Urothelium cell line (cell line): ENCODE results near the gene TAF15.
A peak's percentile ranks its signal among the peaks of the same experiment; 100 is the strongest.

Experiments
- DNase-seq: peaks from one replicate; pipeline ENCODE4 v3.0.0; 2011; ENCODE audit warnings: low spot score, mixed read lengths
- FAIRE-seq: peaks from 2 replicates; lab custom pipeline; 2011; peaks lifted over from hg19 to GRCh38; lab: Jason Lieb, UNC

Gene TAF15

DNA sequence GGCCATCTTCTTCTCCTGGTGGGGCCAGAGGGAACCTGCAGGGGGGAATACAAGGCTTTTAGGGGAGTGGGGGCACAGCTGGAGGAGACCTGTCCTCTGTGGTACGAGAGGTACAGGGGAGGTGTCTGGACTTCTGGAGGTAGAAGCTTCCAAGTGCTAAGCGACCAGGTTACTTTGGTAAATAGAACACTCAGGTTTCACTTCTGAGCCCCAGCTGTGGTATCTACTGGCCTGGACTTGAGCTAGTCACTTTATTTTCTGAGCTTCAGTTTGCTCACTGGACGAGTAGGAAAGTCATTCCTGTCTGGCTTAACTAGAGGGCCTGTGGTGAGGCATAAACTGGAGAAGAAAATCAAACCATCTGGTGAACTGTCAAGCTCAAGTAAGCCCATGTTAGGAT lies 59.5 kb downstream of the TAF15 start, which contains the start of gene HEATR9:
Gene HEATR9 (minus strand): TSS at position 155 of the 400 bp plus-strand sequence. CDS start 149 bp downstream, at position 6.
- FAIRE-seq (no peak), DNase-seq (no peak)

DNA sequence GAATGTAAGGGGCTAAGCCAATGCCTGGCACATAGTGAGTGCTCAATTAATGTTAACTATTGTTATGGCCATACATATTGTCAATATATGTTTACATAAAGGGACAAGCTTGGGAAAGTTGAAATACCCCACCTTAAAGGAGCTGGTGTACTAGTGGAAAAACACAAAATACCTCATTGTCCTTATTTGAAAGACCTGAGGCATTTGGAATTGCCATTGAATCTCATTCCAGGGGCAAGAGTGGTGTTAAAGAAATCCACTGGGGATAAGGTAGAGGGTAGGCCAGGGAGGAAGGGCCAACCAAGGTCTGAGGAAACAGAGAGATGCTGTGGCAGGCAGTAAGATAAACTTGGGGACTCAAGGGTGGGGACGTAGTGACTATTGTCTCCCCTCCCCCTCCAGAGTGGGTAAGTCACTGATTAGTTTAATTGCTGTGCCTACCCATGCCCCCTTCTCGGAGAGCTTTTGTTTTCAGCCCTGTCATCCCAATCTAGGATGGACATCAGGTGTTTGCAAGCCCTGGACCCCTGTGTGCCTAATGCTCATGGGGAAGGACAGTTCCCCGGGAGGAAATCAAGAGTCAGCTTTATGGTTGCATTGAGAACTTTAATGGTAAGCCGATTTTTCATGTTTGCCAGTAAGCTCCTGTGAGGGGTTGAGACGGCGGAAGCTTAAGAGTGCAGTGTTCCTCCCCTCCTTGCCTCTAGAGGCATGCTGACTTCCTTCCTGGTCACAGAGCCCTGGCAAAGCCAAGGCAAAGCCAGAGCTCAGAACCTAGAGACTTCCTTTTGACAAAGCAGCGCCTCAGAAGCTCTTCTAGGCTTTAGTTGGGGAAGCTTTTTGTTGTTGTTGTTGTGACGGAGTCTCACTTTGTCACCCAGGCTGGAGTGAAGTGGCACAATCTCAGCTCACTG lies 61.9 kb downstream of the TAF15 start:
- DNase-seq = no peak

DNA sequence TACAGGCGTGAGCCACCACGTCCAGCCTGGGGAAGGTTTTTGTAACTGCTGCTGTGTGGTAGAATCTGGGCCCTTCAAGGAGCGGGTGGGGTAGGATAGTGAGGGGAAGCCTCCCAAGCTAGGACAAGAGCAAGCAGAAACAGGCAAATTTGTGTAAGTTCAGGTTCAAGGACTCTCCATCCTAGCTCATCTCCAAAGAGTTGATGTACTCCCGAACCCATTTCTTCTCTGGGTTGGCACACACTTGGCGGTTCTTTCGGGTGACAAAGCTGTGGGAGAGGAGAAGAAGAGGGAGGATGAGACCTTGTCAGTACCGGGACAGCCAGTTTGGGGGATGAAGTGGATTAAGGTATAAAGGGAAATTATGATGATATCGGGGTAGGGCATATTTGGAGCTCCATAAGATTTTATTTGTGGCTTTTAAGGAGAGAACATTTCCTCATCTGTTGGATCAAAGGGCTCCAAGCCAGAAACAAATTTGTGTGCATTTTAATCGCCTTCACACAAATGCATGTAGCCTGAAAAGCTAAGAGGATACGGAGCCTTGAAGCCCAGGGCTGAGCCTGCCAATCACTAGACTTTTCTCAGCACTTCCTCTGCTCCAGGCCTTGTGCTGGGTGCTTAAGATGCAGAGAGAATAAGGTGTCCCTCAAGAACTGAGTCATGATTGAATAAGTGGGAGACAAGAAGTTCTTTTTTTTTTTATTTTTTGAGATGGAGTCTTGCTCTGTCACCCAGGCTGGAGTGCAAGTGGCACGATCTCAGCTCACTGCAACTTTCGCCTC lies 63.1 kb downstream of the TAF15 start:
- FAIRE-seq = no peak

More for the DNA sequence above, 61.9 kb downstream of the TAF15 start:
- FAIRE-seq = no peak

DNA sequence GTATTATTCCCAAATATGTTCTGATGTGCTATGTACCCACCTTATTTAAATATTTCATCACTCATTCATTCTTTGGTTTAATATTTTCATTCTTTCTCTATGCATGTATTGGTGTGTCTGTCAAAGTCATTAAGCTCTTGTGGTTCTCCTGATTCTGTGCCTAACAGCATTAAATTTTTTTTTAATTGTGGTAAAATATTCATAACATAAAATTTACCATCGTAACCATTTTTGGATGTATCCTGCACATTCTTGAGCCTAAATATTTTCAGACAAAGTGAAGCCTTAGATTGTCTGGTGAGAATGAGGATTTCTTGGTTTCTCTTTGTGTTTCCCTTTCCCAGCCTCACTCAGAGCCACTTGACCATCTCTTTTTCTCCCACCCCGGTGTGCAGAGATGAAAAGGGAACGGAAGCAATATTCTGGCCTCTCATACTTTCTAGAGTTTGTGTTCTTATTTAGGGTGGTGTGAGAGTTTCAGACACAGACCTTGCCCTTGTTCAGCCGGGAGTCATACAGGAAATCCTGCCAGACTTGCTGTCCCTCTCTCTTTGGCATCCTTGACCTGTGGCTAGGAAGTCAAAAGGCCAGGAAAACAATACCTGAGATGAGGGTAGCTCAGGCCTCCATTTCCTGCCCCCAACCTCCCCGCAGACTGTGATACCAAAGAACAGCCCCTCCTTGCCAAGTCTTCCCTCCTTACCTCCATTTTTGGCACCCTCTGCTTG lies 66.0 kb downstream of the TAF15 start:
- FAIRE-seq (no peak), DNase-seq (no peak)

More for the DNA sequence above, 63.1 kb downstream of the TAF15 start:
- DNase-seq = no peak

DNA sequence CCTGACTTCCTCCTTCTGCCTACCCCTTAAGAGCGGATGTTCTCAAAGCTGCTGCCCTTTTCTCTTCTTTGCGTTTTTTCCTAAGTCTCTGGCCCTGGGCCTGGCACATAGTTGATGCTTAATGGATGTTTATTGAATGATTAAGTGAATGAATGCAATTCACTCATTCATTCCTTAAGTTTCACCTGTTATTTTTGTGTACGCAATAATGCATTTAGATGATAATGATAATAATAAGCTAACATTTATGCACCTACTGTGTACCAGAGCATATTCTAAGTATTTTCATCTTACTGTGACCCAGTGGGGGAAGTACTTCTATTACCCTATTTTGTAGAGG lies 66.5 kb downstream of the TAF15 start:
- DNase-seq (no peak), FAIRE-seq (no peak)

DNA sequence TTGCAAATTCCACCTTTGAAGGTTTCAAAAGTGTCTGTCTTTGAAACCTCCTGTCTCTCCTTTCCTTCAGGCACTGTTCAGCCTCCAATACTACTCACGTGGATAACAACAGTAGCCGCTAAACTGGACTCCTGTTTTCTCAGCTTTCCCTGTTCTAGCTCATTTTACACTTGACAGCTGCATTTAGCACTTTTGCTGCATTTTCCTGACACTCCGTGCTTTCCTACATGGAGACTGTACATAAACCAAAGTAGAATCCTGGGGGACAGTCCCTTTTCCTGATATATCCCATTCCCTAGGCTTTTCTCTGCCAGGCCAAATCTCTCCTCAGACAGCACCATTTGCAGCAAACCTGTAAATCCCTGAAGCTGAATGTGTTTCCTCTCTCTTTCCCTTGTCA lies 67.2 kb downstream of the TAF15 start:
- no peak for FAIRE-seq
- DNase-seq = no peak

DNA sequence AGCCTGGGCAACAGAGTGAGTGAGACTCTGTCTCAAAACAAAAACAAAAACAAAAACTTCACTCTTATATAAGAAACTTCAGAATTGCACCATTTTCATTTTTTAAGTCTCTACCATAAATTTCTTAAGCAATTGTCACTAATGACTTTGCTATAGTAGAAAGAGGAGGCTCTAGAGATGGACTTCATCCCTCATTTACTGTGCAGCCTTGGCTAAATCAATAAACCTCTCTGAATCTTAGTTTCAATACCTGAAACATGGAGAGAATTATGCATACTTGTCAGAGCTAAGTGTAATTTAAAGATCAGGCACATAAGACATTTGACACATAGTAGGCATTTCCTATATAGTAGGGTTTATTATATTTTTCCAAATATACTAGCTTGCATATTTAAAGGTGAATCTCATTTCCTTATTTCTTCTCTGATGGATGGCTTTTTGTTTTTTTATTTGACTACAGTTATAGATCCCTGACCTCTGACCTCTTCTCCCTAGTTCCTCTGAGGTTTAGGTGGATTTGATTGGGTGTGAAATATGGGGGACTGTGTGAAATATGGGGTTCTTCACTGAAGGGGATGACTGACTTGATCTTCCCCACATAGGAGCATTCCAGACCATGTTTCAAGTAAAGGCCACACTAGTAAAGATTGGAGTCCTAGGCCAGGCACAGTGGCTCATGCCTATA lies 68.2 kb downstream of the TAF15 start:
- DNase-seq = no peak
- no peak for FAIRE-seq

DNA sequence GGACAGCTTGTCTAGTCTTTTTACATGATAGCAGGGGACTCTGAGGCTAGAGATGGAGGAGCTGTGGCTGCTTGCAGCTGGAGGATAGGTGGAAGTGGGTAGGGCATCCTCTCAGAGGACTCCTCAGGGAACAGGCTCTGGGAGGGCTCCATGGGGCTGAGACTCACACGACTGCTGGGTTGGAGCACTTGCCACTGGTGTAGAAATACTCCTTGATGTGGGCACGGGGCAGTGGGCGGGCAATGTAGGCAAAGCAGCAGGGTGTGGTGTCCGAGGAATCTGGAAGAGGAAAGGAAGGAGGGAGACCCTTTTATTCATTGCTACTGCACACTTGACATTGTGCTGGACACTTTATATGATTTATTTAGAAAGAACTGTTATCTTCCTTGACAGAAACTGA lies 69.1 kb downstream of the TAF15 start:
- no peak for FAIRE-seq
- DNase-seq = no peak

DNA sequence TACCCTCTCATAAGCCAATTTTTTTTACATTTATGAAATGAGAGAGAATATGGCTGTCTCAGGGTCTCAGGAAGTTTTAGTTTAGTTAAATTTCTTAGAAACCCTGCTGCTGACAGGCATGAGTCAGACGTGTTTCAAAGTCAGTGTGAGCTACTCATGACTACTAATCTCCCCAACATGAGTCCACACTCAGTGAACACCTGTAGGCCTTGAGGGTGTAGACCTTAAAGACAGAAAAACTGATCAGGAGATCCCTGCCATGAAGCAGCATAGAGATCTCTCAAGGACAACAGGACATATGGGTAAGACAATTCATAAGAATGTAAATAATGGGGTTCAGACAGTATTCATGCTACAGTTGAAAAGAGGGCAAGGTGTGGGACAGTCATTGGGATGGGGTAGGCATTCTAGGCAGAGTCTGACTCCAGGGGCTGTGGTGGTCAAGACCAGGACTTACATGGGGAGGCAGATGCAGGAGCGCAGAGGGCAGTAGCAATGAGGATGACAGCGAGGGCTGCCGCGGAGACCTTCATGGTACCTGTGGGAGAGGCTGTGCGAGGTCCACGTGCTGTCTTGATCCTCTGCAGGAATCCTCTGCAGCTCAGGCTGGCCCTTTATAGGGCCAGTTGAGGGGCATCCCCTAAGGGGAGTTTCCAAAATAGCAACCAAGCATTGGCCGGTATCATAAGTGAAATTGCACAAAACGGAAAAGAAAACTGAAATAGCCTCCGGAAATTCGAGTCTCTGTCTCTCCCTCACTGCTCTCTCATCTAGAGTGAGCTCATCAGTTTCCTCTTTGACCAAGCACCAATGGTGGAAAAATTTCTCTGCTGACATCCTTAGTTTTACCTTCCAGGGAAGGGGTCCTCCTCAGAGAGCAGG lies 70.7 kb downstream of the TAF15 start, which contains the start of gene CCL5:
Gene CCL5 (minus strand): TSS at position 588 of the 882 bp plus-strand sequence.
- no peak for DNase-seq
- no peak for FAIRE-seq

DNA sequence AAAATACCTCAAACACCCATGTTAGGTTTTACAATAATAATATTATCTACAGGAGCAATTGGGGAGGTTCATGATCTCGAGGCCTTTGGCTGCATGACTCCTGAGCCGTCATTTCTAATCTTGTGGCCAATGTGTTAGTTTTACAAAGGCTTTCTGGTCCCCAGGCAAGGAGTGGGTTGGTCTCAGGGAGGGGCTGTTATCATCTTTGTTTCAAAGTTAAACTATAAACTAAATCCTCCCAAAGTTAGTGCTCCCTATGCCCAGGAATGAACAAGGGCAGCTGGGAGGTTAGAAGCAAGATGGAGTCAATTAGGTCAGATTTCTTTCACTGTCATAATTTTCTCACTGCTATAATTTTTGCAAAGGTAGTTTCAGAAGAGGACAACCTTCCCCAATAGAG lies 80.0 kb downstream of the TAF15 start:
- FAIRE-seq = no peak
- DNase-seq = no peak

DNA sequence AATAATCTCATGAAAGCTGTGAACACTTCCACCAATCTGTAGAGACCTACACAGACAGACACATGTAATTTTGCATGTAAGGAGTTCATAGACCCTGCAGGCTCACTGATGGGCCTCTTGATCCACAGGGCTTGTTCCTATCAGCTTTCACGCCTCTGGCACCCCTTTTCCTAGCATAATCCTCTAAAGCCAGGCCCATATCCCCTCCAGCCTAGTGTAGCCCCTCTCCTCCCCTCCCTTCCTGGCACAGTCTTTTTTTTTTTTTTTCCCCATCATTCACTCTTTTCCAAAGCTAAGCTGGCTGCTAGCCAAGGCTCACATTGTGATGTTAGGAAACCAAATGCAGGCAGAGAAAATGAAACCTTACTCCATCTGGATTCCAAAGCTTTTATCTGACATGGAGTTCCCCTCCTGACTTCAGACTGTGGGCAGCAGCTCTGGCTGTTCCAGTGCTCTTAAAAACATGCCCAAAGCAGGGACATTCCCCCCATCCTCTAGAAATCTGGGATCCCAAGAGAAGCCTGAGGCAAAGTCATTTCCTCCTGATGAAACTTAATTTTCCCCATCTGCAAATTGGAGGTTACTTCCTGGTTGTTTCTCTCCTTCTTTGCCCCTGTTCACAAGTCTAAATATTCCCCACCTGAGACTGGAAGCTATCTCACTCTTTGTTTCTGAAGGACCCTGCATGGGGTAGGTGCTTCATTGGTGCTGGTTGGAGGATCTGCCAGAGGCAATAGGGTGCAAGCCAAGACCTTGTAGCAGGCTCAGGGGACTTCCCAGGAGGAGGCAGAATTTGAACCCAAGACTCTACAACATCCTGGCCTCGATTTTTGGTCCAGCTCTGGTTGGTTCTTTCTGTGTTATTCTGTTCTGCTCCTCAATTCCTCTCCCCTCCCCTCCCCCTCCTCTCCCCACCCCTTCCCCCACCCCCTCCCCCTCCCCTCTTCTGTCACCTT lies 80.8 kb downstream of the TAF15 start:
- peak; percentile 21 for DNase-seq
- no peak for FAIRE-seq

DNA sequence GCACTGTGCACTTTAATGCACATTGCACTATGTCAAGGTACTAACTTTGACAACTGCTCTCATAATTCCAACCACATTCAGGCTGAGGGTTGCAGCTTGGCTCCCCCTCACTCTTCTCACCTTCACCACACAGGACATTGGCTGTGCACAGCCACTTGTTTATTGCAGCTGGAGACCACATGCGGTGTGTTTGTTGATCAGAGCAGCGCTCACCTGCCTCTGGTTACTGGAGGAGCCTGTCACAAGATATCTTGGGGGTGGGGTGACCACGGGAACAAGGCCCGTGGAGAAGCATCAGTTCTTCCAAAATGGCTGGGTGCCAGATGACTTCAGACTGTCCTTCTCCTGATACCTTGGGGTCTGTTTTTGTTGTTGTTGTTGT lies 81.5 kb downstream of the TAF15 start:
- FAIRE-seq = no peak
- no peak for DNase-seq

DNA sequence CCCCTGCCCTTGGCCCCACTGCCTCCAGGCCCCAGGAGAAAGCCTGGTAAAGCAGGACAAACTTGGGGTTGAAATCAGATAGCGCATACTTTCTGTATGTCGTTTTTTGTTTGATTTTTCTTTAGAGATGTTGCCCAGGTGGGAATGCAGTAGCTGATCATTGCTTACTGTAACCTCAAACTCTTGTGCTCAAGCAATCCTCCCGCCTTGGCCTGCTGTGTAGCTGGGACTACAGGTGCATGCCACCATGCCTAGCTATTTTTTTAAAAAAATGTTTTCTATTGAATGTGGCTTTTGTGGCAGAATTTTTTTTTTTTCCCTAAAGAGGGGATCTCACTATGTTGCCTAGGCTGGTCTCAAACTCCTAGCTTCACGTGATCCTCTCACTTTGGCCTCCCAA lies 82.0 kb downstream of the TAF15 start:
- FAIRE-seq = no peak

DNA sequence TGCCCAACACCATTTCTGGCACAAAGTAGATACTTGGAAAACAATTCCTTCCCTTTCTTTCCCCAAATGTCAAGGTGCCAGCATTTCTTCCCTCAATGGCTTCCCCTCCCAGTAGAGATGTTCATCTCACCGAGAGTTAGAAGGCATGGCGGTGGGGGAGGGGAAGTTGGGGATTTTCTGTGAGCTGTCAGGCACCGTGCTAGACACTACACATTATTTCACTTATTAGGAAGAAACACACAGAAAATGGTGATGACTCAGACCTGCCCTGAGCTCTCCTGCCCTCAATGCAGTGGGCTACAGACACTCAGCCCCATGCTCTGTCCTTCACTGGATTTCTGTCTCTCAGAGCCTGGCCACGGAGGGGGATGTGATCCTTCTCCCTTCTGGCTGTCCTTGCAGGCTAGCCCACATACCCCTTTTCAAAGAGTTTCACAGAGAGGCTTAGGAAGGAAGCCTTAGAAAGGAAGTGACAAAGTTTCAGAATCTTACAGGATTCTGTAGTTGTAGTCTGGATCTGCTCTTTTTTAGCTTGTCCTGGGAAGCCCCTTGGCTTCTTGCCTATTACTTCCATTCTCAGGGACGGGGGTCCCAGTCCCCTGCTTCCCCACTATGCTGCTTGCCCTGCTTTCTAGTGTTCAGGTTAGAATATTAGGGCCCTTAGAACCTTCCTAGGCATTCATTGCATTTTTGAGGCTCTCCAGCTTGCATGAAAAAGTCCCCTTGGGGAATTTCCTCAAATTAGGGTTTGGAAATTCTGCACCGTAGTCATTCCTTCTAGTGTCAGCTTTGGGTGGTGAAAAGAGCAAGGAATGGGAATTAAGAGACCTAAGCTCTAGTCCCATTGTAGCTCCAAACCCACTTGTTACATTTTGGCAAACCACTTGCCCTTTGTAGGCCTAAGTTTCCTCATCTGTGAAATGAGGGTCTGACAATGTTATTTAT lies 83.1 kb downstream of the TAF15 start:
- DNase-seq = no peak

More for the DNA sequence above, 82.0 kb downstream of the TAF15 start:
- no peak for DNase-seq

DNA sequence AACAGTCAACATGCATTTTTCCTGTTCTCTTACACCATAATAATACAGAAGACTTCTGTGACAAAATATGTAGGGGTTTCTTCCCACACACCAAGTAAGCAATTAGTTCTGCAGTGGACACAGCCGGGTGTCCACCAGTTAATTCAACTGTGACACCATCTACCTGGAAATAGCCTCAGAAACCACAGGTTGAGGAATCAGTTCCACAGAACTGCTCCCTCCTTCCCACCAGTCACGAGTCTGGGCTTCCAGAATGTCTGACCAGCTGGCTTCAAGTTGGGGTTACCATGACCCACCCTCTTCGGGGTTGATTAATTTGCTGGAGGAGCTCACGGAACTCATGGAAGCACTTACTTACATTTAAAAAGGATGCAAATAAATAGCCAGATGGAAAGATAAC lies 84.5 kb downstream of the TAF15 start:
- DNase-seq = no peak
- FAIRE-seq = no peak

More for the DNA sequence above, 83.1 kb downstream of the TAF15 start:
- FAIRE-seq = no peak

DNA sequence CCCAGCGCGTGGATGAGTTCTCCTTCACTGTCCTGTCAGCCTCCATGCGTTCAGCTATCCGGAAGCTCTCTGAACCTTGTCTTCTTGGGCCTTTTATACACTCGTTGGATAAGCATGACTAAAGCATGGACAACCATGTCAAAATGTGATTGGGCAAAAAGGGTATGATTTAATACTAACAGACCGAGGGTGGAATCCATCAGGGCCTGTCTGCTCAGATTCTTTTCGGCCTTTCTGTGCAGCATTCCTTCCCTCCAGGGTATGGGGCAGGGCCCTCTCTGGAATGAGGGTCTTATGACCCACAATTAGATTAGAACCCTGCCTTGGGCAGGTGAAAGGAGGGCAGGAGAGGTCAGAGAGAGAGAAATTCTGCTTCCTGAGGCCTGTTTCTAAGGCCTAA lies 84.9 kb downstream of the TAF15 start:
- no peak for DNase-seq
- FAIRE-seq = no peak
